ENCODE measurements around the gene FITM1. TPM values are rescaled to one million over a fixed set of nuclear protein-coding genes. Genes with fewer than 3 reads are reported as not detected.

FITM1 gene
- polyA plus RNA-seq, 1 donor from 2014 or later = 0.88 TPM

- Histone ChIP-seq H3K36me3 (ENCODE audit: insufficient read depth, low read length) (no peaks in the 10 kb centered on the region), H3K4me2 (ENCODE audit: low read length) (no peak overlapping the region)
These were observed 10.8 kb upstream of the FITM1 start for GRCh38 chr14:24119691-24120090.

GRCh38 chr14:24121210-24121609, 9.2 kb upstream of the FITM1 start:
- H3K27me3 ChIP-seq (ENCODE audit: insufficient read depth, low read depth, low read length) = no peaks in the 10 kb centered on the region
- no peak overlapping the region for H3K4me2 ChIP-seq (ENCODE audit: low read length)
- H3K36me3 ChIP-seq (ENCODE audit: insufficient read depth, low read length) = no peaks in the 10 kb centered on the region
- H3K79me2 ChIP-seq (replicated peaks; ENCODE audit: insufficient read depth, low read length) = peaks cover 3% of the 10 kb centered on the region
- H3K9me3 ChIP-seq (ENCODE audit: low read length) = no peaks in the 10 kb centered on the region
- no peak overlapping the region for H3K4me3 ChIP-seq (ENCODE audit: low read length)
- H3F3A ChIP-seq (ENCODE audit: insufficient read depth, low read length, poor library complexity, severe bottlenecking) = no peaks in the 10 kb centered on the region
- no peak overlapping the region for H3K27ac ChIP-seq (ENCODE audit: low read length)
- no peaks in the 10 kb centered on the region for H3K9me2 ChIP-seq (ENCODE audit: insufficient read depth, low read length)
- H2AFZ ChIP-seq (ENCODE audit: low read depth, low read length) = no peak overlapping the region
- no peak overlapping the region for H3K9ac ChIP-seq (ENCODE audit: low read length)
- H4K20me1 ChIP-seq (ENCODE audit: insufficient read depth) = no peaks in the 10 kb centered on the region
- TF ChIP-seq TAF1 (IDR thresholded peaks at IDR 0.05; ENCODE audit: low read depth) (no peak), CTCF (IDR thresholded peaks at IDR 0.05; ENCODE audit: poor library complexity, severe bottlenecking) (no peak), EZH2 (IDR thresholded peaks at IDR 0.05; ENCODE audit: borderline replicate concordance, insufficient read depth, low read length, poor library complexity, severe bottlenecking) (no peak), EP300 (conservative IDR thresholded peaks at IDR 0.05; ENCODE audit: poor library complexity, severe bottlenecking) (no peak), SMC3 (conservative IDR thresholded peaks at IDR 0.05; ENCODE audit: poor library complexity) (no peak), REST (IDR thresholded peaks at IDR 0.05; ENCODE audit: borderline replicate concordance) (no peak), POLR2AphosphoS5 (IDR thresholded peaks at IDR 0.05) (no peak)

More at GRCh38 chr14:24119691-24120090, 10.8 kb upstream of the FITM1 start:
- Histone ChIP-seq H2AFZ (ENCODE audit: low read depth, low read length) (no peak overlapping the region), H3K79me2 (replicated peaks; ENCODE audit: insufficient read depth, low read length) (peaks cover 10% of the 10 kb centered on the region), H3K27ac (ENCODE audit: low read length) (no peak overlapping the region), H3K9me2 (ENCODE audit: insufficient read depth, low read length) (no peaks in the 10 kb centered on the region), H3K27me3 (ENCODE audit: insufficient read depth, low read depth, low read length) (no peaks in the 10 kb centered on the region), H3K9ac (ENCODE audit: low read length) (no peak overlapping the region), H3K9me3 (ENCODE audit: low read length) (no peaks in the 10 kb centered on the region), H3K4me3 (ENCODE audit: low read length) (no peak overlapping the region), H4K20me1 (ENCODE audit: insufficient read depth) (no peaks in the 10 kb centered on the region), H3F3A (ENCODE audit: insufficient read depth, low read length, poor library complexity, severe bottlenecking) (no peaks in the 10 kb centered on the region)
- TF ChIP-seq POLR2AphosphoS5 (IDR thresholded peaks at IDR 0.05) = no peak
- no peak for TF ChIP-seq TAF1 (IDR thresholded peaks at IDR 0.05; ENCODE audit: low read depth)
- TF ChIP-seq REST (IDR thresholded peaks at IDR 0.05; ENCODE audit: borderline replicate concordance) = no peak
- TF ChIP-seq RAD21 (conservative IDR thresholded peaks at IDR 0.05) = no peak
- no peak for TF ChIP-seq CTCF (IDR thresholded peaks at IDR 0.05; ENCODE audit: poor library complexity, severe bottlenecking)
- TF ChIP-seq EP300 (conservative IDR thresholded peaks at IDR 0.05; ENCODE audit: poor library complexity, severe bottlenecking) = no peak
- no peak for TF ChIP-seq SMC3 (conservative IDR thresholded peaks at IDR 0.05; ENCODE audit: poor library complexity)
- TF ChIP-seq EZH2 (IDR thresholded peaks at IDR 0.05; ENCODE audit: borderline replicate concordance, insufficient read depth, low read length, poor library complexity, severe bottlenecking) = no peak
- TF ChIP-seq MXI1 (conservative IDR thresholded peaks at IDR 0.05; ENCODE audit: poor library complexity, severe bottlenecking) = no peak

Data from neural cell (in vitro differentiated cells).